Fibroblast of lung (primary cell): ENCODE measurements around the gene TENT5A. TPM values are rescaled to one million over a fixed set of nuclear protein-coding genes. Genes with fewer than 3 reads are reported as not detected.

Experiments used
- DNase-seq, 2 donors: peaks; one replicate each; pipeline versions ENCODE4 v3.0.0 to v3.0.0-alpha.2; 2010; ENCODE audit warnings: low read depth in 2 of 2
- H2AFZ ChIP-seq: 2 replicates; pipeline ENCODE4 v1.5.1; 2012; ENCODE audit warnings: low read length, control low read depth, inconsistent platforms
- H3K27ac ChIP-seq: 2 replicates; pipeline ENCODE4 v1.5.1; 2011; ENCODE audit warnings: low read length, control low read depth; ENCODE audit not compliant: insufficient read depth
- H3K27me3 ChIP-seq: 2 replicates; pipeline ENCODE4 v1.5.1; 2011; ENCODE audit warnings: mild to moderate bottlenecking, low read length; ENCODE audit not compliant: control insufficient read depth, insufficient read depth
- H3K36me3 ChIP-seq: 2 replicates; pipeline ENCODE4 v1.5.1; 2011; ENCODE audit warnings: low read length; ENCODE audit not compliant: control insufficient read depth, insufficient read depth
- H3K4me1 ChIP-seq: 2 replicates; pipeline ENCODE4 v1.5.1; 2011; ENCODE audit warnings: low read length; ENCODE audit not compliant: control insufficient read depth, insufficient read depth; ENCODE audit errors: extremely low read depth
- H3K4me2 ChIP-seq: 2 replicates; pipeline ENCODE4 v1.5.1; 2011; ENCODE audit warnings: low read length, control low read depth; ENCODE audit not compliant: insufficient read depth; ENCODE audit errors: extremely low read depth
- H3K4me3 ChIP-seq, 4 experiments: fragments of 200-600 bp in 1 of 4; sonication (generic) in 1 of 4; replicated peaks in 1 of 4; 2 replicates each; pipeline ENCODE4 v1.5.1; 2011 to 2016; ENCODE audit warnings: low read length in 4 of 4, low read depth in 3 of 4, mild to moderate bottlenecking in 3 of 4, control low read depth in 2 of 4, inconsistent platforms in 1 of 4, mixed read lengths in 1 of 4; ENCODE audit not compliant: insufficient read depth in 1 of 4; ENCODE audit errors: control extremely low read depth in 1 of 4
- H3K79me2 ChIP-seq: 2 replicates; pipeline ENCODE4 v1.5.1; 2012; ENCODE audit warnings: mild to moderate bottlenecking, low read length, inconsistent platforms; ENCODE audit not compliant: control insufficient read depth, insufficient read depth
- H3K9ac ChIP-seq: 2 replicates; pipeline ENCODE4 v1.5.1; 2011; ENCODE audit warnings: mild to moderate bottlenecking, low read length, control low read depth; ENCODE audit not compliant: insufficient read depth
- H3K9me3 ChIP-seq: 2 replicates; pipeline ENCODE4 v1.5.1; 2012; ENCODE audit warnings: low read depth, low read length; ENCODE audit not compliant: control insufficient read depth, insufficient read depth
- H4K20me1 ChIP-seq: 2 replicates; pipeline ENCODE4 v1.5.1; 2011; ENCODE audit warnings: low read length; ENCODE audit not compliant: control insufficient read depth, insufficient read depth; ENCODE audit errors: extremely low read depth
- EZH2 ChIP-seq: IDR thresholded peaks from 2 replicates; pipeline ENCODE4 v1.5.1; 2012; ENCODE audit warnings: low read length, control low read depth, mild to moderate bottlenecking; ENCODE audit errors: missing control alignments
- polyA plus RNA-seq, 2 donors: library from polyadenylated mRNA; depleted of rRNA in 1 of 2; stranded (reverse) in 1 of 2; unstranded in 1 of 2; fragments of >200 nt; gene quantifications; 2 replicates each; pipeline ENCODE4 v1.2.1, GENCODE V29; 2011 to 2012; ENCODE audit warnings: missing spikeins in 1 of 2
- total RNA-seq: library from RNA; depleted of rRNA; stranded (reverse); fragments of >200 nt; gene quantifications from 2 replicates; pipeline ENCODE4 v1.2.1, GENCODE V29; 2014
- TF ChIP-seq, protein P1 (sequence below), 2 donors: IDR thresholded peaks in 1 of 2; conservative IDR thresholded peaks in 1 of 2; 1 replicate in 1 of 2; 2 replicates in 1 of 2; pipeline ENCODE4 v1.5.1; 2011 to 2012; ENCODE audit warnings: low read length in 2 of 2, control low read depth in 1 of 2, inconsistent platforms in 1 of 2, low read depth in 1 of 2, mild to moderate bottlenecking in 1 of 2

Gene TENT5A
- total and polyA plus RNA-seq, 2 donors (not counting 1 experiment from before 2014, with no cell fraction given), result 8.3 to 24.6 TPM

DNA sequence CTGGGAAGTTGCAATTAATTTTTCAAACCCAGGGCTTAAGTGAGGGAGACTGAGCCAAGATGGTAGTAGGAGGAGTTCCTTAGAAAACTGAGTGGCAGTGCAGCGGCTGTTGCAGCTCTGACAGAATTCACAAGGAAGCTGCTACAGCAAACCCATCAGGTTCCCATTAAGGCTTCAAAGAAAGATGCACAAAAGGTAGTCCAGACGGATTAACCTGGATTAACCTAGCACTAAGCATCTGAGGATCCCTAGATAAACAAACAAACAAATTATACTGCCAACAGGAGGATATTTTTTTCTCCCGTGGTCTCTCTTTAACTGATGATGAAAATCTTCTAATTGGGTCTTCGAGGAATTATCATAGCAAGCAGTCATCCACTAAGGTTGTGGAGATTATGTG, 5.2 kb downstream of the TENT5A start:
- DNase-seq, result no peak
- Histone ChIP-seq H2AFZ (no peak overlapping the region), H3K27ac (no peak overlapping the region), H3K79me2 (peaks cover 30% of the 10 kb centered on the region), H3K4me3 (no peak overlapping the region), H3K4me2 (no peak overlapping the region), H3K9ac (no peak overlapping the region), H3K27me3 (no peaks in the 10 kb centered on the region), H3K4me1 (no peaks in the 10 kb centered on the region), H4K20me1 (no peaks in the 10 kb centered on the region), H3K36me3 (no peaks in the 10 kb centered on the region), H3K9me3 (no peaks in the 10 kb centered on the region)
- no peak for TF ChIP-seq EZH2
- TF ChIP-seq, protein P1, sequence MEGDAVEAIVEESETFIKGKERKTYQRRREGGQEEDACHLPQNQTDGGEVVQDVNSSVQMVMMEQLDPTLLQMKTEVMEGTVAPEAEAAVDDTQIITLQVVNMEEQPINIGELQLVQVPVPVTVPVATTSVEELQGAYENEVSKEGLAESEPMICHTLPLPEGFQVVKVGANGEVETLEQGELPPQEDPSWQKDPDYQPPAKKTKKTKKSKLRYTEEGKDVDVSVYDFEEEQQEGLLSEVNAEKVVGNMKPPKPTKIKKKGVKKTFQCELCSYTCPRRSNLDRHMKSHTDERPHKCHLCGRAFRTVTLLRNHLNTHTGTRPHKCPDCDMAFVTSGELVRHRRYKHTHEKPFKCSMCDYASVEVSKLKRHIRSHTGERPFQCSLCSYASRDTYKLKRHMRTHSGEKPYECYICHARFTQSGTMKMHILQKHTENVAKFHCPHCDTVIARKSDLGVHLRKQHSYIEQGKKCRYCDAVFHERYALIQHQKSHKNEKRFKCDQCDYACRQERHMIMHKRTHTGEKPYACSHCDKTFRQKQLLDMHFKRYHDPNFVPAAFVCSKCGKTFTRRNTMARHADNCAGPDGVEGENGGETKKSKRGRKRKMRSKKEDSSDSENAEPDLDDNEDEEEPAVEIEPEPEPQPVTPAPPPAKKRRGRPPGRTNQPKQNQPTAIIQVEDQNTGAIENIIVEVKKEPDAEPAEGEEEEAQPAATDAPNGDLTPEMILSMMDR (conservative IDR thresholded peaks at IDR 0.05 in 1 of 2, IDR thresholded peaks at IDR 0.05 in 1 of 2; ENCODE audit: low read depth in 1 of 2, low read length in 2 of 2), result no peak

GRCh38 chr6:81744131-81744530, 8.3 kb downstream of the TENT5A start:
- Histone ChIP-seq H2AFZ (no peak overlapping the region), H3K36me3 (no peaks in the 10 kb centered on the region), H3K9me3 (no peaks in the 10 kb centered on the region), H3K4me1 (no peaks in the 10 kb centered on the region), H3K27ac (no peak overlapping the region), H3K4me2 (no peak overlapping the region), H3K27me3 (no peaks in the 10 kb centered on the region), H3K9ac (no peak overlapping the region), H4K20me1 (no peaks in the 10 kb centered on the region), H3K79me2 (peaks cover 2% of the 10 kb centered on the region), H3K4me3 (no peak overlapping the region)
- TF ChIP-seq EZH2, result no peak
- TF ChIP-seq, protein P1 (conservative IDR thresholded peaks at IDR 0.05 in 1 of 2, IDR thresholded peaks at IDR 0.05 in 1 of 2; ENCODE audit: low read depth in 1 of 2, low read length in 2 of 2), result no peak
- no peak for DNase-seq

DNA sequence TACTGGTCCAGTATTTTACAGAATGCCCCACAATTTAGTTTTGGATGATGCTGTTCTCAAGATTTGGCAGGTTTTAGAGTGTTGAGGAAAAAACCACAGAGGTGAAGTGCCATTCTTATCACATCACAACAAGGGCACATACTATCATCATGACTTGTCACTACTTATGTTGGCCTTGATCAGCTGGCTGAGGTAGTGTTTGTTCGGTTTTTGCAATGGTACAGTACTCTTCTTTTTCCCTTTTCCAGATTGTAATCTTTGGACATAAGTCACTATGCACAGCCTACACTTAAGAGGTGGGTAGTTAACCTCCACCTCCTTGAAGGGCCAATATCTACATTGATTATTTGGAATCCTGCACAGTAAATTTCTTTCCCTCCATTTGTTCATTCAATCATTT, 8.8 kb downstream of the TENT5A start:
- H4K20me1 ChIP-seq, result no peaks in the 10 kb centered on the region
- H3K27ac ChIP-seq, result no peak overlapping the region

More for the DNA sequence above, 8.8 kb downstream of the TENT5A start:
- Histone ChIP-seq H3K27me3 (no peaks in the 10 kb centered on the region), H3K79me2 (no peaks in the 10 kb centered on the region), H3K9ac (no peak overlapping the region), H3K4me3 (no peak overlapping the region), H3K4me1 (no peaks in the 10 kb centered on the region), H3K4me2 (no peak overlapping the region), H3K36me3 (no peaks in the 10 kb centered on the region), H2AFZ (no peak overlapping the region), H3K9me3 (no peaks in the 10 kb centered on the region)
- TF ChIP-seq, protein P1 (conservative IDR thresholded peaks at IDR 0.05 in 1 of 2, IDR thresholded peaks at IDR 0.05 in 1 of 2; ENCODE audit: low read depth in 1 of 2, low read length in 2 of 2), result no peak
- no peak for TF ChIP-seq EZH2
- peak in 1 of 2 donors; percentile 69 for DNase-seq
